Uterus (tissue), 2 donors: ENCODE measurements around the gene NUDT7.

ENCODE experiments used
- CTCF ChIP-seq, 4 experiments: fragments of 200-600 bp in 2 of 4; fragments of 450-650 bp in 2 of 4; sonication (generic) in 2 of 4; IDR thresholded peaks; one replicate each; pipeline ENCODE4 v1.5.1; 2016 to 2019; ENCODE audit warnings: antibody characterized with exemption in 4 of 4, mild to moderate bottlenecking in 2 of 4, moderate library complexity in 1 of 4
- POLR2A ChIP-seq, 2 donors: fragments of 450-650 bp; IDR thresholded peaks; one replicate each; pipeline ENCODE4 v1.6.1; 2016; ENCODE audit warnings: antibody characterized with exemption in 2 of 2, mild to moderate bottlenecking in 1 of 2, moderate library complexity in 1 of 2

GRCh38 chr16:77736879-77737278, 14.6 kb downstream of the NUDT7 start:
- no peak for TF ChIP-seq CTCF (IDR thresholded peaks at IDR 0.05)
- no peak for TF ChIP-seq POLR2A (IDR thresholded peaks at IDR 0.05)
